ENCODE data around the gene TADA3. TPM values are rescaled to one million over a fixed set of nuclear protein-coding genes. Genes with fewer than 3 reads are reported as not detected.

TADA3 gene
- total and polyA plus RNA-seq, 9 of the 15 experiments (the other 6 are each of a cell fraction or from before 2014, with no cell fraction given) = 4.1 to 110 (median 74.8) TPM

DNA sequence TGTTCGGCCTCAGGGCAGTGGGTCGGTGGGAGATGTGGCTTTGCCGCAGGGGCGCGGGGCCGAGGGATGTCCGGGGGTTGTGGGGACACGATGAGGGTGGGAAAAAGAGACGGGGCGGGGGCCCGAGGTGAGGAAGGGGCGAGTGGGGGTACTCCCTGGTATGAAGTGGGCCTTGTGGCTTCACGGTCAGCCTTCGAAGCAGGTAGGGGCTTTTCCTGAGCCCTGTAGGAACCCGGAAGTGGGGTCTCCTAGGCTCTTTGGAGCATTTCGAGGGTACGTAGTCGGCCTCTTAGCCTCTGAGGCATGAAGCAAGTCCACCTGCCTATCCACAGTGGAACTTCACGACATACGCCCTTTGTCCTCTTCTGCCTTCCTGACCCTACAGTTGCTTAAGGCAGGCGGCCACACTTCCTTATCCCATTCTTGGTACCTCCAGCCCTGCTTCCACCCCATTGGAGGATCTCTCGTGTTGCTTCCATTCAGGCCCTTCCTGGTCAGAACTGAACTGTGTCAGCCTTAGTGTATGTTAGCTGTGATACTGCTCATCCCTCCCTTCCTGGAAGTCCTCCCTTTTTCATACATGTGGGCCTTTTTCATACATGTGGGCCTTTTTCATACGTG lies 998 bp upstream of the TADA3 start (continued):
- no peak for TF ChIP-seq PCBP2 (IDR thresholded peaks at IDR 0.05; ENCODE audit: low read depth, low read length, poor library complexity, severe bottlenecking)
- 0 out of 2 replicates have a peak, but pooled peaks have one; percentile 39 for TF ChIP-seq HNRNPL (IDR thresholded peaks at IDR 0.05; ENCODE audit: low read depth, low read length)
- peak; percentile 91 for TF ChIP-seq ZNF263 (CRISPR knock-in tag; IDR thresholded peaks at IDR 0.05; ENCODE audit: borderline replicate concordance)
- TF ChIP-seq ZNF644 (tag; IDR thresholded peaks at IDR 0.05; ENCODE audit: low read depth) = no peak
- TF ChIP-seq CAMTA2 (CRISPR knock-in tag; conservative IDR thresholded peaks at IDR 0.05) = no peak
- TF ChIP-seq TAF9B (IDR thresholded peaks at IDR 0.05; ENCODE audit: partially characterized antibody) = peak; percentile 18
- no peak for TF ChIP-seq MEIS2 (IDR thresholded peaks at IDR 0.05; ENCODE audit: partially characterized antibody)
- TF ChIP-seq, protein P1, sequence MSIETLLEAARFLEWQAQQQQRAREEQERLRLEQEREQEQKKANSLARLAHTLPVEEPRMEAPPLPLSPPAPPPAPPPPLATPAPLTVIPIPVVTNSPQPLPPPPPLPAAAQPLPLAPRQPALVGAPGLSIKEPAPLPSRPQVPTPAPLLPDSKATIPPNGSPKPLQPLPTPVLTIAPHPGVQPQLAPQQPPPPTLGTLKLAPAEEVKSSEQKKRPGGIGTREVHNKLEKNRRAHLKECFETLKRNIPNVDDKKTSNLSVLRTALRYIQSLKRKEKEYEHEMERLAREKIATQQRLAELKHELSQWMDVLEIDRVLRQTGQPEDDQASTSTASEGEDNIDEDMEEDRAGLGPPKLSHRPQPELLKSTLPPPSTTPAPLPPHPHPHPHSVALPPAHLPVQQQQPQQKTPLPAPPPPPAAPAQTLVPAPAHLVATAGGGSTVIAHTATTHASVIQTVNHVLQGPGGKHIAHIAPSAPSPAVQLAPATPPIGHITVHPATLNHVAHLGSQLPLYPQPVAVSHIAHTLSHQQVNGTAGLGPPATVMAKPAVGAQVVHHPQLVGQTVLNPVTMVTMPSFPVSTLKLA (conservative IDR thresholded peaks at IDR 0.05) = peak in 1 of 2 experiments; percentile 25; a peak in 2 of 4 replicates
- no peak for TF ChIP-seq ZNF79 (CRISPR knock-in tag; IDR thresholded peaks at IDR 0.05; ENCODE audit: low read depth)
- TF ChIP-seq E2F1 (CRISPR knock-in tag; IDR thresholded peaks at IDR 0.05) = 0 out of 2 replicates have a peak, but pooled peaks have one; percentile 8
- TF ChIP-seq, protein P2, sequence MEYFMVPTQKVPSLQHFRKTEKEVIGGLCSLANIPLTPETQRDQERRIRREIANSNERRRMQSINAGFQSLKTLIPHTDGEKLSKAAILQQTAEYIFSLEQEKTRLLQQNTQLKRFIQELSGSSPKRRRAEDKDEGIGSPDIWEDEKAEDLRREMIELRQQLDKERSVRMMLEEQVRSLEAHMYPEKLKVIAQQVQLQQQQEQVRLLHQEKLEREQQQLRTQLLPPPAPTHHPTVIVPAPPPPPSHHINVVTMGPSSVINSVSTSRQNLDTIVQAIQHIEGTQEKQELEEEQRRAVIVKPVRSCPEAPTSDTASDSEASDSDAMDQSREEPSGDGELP (CRISPR knock-in tag; IDR thresholded peaks at IDR 0.05; ENCODE audit: borderline replicate concordance) = peak; percentile 23
- peak; percentile 70 for TF ChIP-seq THRB (CRISPR knock-in tag; conservative IDR thresholded peaks at IDR 0.05)
- TF ChIP-seq, protein P3, sequence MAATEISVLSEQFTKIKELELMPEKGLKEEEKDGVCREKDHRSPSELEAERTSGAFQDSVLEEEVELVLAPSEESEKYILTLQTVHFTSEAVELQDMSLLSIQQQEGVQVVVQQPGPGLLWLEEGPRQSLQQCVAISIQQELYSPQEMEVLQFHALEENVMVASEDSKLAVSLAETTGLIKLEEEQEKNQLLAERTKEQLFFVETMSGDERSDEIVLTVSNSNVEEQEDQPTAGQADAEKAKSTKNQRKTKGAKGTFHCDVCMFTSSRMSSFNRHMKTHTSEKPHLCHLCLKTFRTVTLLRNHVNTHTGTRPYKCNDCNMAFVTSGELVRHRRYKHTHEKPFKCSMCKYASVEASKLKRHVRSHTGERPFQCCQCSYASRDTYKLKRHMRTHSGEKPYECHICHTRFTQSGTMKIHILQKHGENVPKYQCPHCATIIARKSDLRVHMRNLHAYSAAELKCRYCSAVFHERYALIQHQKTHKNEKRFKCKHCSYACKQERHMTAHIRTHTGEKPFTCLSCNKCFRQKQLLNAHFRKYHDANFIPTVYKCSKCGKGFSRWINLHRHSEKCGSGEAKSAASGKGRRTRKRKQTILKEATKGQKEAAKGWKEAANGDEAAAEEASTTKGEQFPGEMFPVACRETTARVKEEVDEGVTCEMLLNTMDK (IDR thresholded peaks at IDR 0.05; ENCODE audit: borderline replicate concordance, insufficient read depth, low read depth, low read length, poor library complexity, severe bottlenecking) = no peak
- TF ChIP-seq ZFP30 (CRISPR knock-in tag; IDR thresholded peaks at IDR 0.05; ENCODE audit: borderline replicate concordance) = no peak
- TF ChIP-seq, protein P4, sequence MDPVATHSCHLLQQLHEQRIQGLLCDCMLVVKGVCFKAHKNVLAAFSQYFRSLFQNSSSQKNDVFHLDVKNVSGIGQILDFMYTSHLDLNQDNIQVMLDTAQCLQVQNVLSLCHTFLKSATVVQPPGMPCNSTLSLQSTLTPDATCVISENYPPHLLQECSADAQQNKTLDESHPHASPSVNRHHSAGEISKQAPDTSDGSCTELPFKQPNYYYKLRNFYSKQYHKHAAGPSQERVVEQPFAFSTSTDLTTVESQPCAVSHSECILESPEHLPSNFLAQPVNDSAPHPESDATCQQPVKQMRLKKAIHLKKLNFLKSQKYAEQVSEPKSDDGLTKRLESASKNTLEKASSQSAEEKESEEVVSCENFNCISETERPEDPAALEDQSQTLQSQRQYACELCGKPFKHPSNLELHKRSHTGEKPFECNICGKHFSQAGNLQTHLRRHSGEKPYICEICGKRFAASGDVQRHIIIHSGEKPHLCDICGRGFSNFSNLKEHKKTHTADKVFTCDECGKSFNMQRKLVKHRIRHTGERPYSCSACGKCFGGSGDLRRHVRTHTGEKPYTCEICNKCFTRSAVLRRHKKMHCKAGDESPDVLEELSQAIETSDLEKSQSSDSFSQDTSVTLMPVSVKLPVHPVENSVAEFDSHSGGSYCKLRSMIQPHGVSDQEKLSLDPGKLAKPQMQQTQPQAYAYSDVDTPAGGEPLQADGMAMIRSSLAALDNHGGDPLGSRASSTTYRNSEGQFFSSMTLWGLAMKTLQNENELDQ (CRISPR knock-in tag; IDR thresholded peaks at IDR 0.05; ENCODE audit: borderline replicate concordance) = peak; percentile 63; the same call in 1 of the 2 replicates
- peak; percentile 41; the same call in 1 of the 2 replicates for TF ChIP-seq CHD2 (IDR thresholded peaks at IDR 0.05; ENCODE audit: low read depth, low read length)

All from K562 (cell line).